ENCODE measurements around the gene ACRV1.

Gene ACRV1

DNA sequence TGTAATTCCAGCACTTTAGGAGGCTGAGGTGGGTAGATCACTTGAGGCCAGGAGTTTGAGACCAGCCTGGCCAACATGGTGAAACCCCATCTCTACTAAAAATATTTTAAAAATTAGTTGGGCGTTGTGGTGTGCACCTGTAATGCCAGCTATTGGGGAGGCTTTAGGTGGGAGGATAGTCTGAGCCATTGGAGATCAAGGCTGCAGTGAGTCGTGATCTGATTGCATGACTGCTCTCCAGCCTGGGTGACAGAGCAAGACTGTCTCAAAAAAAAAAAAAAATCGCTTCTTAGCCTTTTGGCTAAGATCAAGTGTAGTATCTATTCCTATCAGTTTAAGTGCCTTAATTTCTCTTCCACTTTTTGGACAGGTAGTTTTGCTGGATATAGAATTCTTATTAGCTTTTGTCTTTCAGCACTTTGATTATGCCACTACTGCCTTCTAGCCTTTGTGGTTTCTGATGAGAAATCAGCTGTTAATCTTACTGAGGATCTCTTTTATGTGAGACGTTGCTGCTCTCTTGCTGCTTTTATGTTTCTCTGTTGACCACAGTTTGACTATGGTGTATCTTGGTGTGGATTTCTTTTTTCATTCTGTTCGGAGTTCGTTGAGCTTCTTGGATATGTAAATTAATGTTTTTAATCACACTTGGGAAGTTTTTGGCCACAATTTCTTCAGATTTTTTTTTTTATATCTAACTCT is 31.0 kb downstream of the ACRV1 start:
- no peak for DNase-seq (ENCODE audit: low spot score)

- no peak for DNase-seq (ENCODE audit: low spot score)
Observed at GRCh38 chr11:125645871-125646270, 34.8 kb downstream of the ACRV1 start.

GRCh38 chr11:125638315-125638714 is 42.3 kb downstream of the ACRV1 start:
- DNase-seq (ENCODE audit: low spot score) = no peak

GRCh38 chr11:125637840-125638239 is 42.8 kb downstream of the ACRV1 start:
- no peak for DNase-seq (ENCODE audit: low spot score)

GRCh38 chr11:125627236-125627910 is 53.3 kb downstream of the ACRV1 start:
- no peak for DNase-seq (ENCODE audit: low spot score)

DNA sequence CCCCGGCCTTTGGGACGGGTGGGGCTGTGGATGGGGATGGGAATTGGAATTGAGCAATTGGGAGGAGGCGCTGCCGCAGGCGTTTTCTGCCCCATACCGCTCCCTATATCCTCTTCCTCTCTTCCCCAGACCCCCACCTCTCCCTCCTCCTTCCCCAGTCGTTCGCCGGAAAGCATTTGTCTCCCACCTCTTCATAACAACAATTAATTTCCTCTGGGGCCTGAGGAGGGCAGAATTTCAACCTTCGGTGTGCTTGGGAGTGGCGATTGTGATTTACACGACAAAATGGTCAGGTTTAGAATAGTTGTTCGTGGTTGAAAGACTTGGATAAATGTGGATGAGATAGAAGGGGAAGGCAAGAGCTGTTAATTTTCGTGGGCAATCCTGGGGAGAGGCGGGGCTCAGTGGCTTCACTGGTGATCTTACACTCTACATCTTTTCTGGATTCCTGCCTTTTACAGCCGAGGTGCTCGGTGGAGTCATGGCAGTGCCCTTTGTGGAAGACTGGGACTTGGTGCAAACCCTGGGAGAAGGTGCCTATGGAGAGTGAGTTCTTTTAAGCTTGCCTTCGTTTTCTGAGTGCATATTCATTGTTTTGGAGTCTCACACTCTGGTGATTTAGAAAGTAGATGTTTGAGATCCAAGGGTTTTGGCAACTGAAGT is 54.2 kb downstream of the ACRV1 start:
- peak; percentile 66 for DNase-seq (ENCODE audit: low spot score)

GRCh38 chr11:125625630-125626287 is 54.9 kb downstream of the ACRV1 start:
- DNase-seq (ENCODE audit: low spot score) = peak; percentile 65

GRCh38 chr11:125625225-125625629 is 55.4 kb downstream of the ACRV1 start:
- no peak for DNase-seq (ENCODE audit: low spot score)

- DNase-seq (ENCODE audit: low spot score) = no peak
Observed at GRCh38 chr11:125624756-125625213, 55.9 kb downstream of the ACRV1 start, which contains the start of gene CHEK1. CHEK1 (plus strand) TSS chr11:125625163; CDS start chr11:125626769, 1,606 bp downstream.

DNA sequence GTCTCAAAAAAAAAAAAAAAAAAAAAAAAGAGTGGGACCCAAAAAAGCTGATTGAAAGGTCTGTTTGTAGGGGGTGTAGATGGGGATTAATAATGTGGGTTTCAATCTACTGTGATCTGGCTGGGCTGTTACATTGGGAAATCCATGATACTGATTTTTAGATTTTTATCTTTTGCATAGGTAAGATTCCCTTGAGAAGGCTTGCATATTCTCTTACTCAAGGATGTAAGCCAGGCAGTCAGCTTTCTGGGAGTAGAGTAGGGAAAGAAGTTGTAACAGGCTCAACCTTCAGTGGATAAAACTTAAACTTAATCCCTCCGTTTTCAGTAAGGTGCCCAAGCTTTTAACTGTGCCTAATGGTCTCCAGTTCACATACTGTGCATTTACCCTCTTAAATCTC is 57.6 kb downstream of the ACRV1 start:
- DNase-seq (ENCODE audit: low spot score) = no peak

GRCh38 chr11:125621995-125622394 is 58.7 kb downstream of the ACRV1 start:
- DNase-seq (ENCODE audit: low spot score) = peak; percentile 61

Measured in hepatic stellate cell (primary cell).